GM18951 (cell line): ENCODE data around the gene DPH3.

Source experiments
- POLR2A ChIP-seq: IDR thresholded peaks from 4 replicates; pipeline ENCODE4 v1.6.1; 2011; ENCODE audit warnings: mild to moderate bottlenecking; ENCODE audit not compliant: insufficient read length, insufficient read depth; ENCODE audit errors: extremely low read depth
- in situ Hi-C: fragments of 300-500 bp; cut with MboI; formaldehyde crosslinking; loops from one replicate; pipeline ENCODE4 v1.12.0; 2022; ENCODE audit warnings: low sequenced_read_pairs, mixed read lengths, inconsistent platforms; ENCODE audit not compliant: unreplicated experiment

The DPH3 gene

GRCh38 chr3:16245609-16246008 lies 19.1 kb downstream of the DPH3 start:
- in situ Hi-C loops, result no loop called here
- TF ChIP-seq POLR2A, result no peak

GRCh38 chr3:16243706-16244490 lies 20.8 kb downstream of the DPH3 start:
- in situ Hi-C loops, result no loop called here
- TF ChIP-seq POLR2A, result no peak

GRCh38 chr3:16242177-16242576 lies 22.6 kb downstream of the DPH3 start:
- in situ Hi-C loops, result no loop called here
- TF ChIP-seq POLR2A, result no peak

GRCh38 chr3:16241225-16241624 lies 23.5 kb downstream of the DPH3 start:
- in situ Hi-C loops, result no loop called here
- TF ChIP-seq POLR2A, result no peak

- TF ChIP-seq POLR2A, result no peak
- in situ Hi-C loops, result no loop called here
Measured at GRCh38 chr3:16240229-16241023, 24.3 kb downstream of the DPH3 start.

- in situ Hi-C loops, result no loop called here
Measured at GRCh38 chr3:16239780-16240179, 25.0 kb downstream of the DPH3 start.

GRCh38 chr3:16239086-16239770 lies 25.5 kb downstream of the DPH3 start:
- in situ Hi-C loops, result no loop called here

More at GRCh38 chr3:16239780-16240179, 25.0 kb downstream of the DPH3 start:
- no peak for TF ChIP-seq POLR2A

GRCh38 chr3:16236856-16237393 lies 27.8 kb downstream of the DPH3 start:
- no peak for TF ChIP-seq POLR2A
- in situ Hi-C loops, result no loop called here

More at GRCh38 chr3:16239086-16239770, 25.5 kb downstream of the DPH3 start:
- no peak for TF ChIP-seq POLR2A

GRCh38 chr3:16236030-16236639 lies 28.6 kb downstream of the DPH3 start:
- in situ Hi-C loops, result no loop called here

GRCh38 chr3:16234281-16234680 lies 30.5 kb downstream of the DPH3 start:
- in situ Hi-C loops, result no loop called here
- no peak for TF ChIP-seq POLR2A

More at GRCh38 chr3:16236030-16236639, 28.6 kb downstream of the DPH3 start:
- no peak for TF ChIP-seq POLR2A

GRCh38 chr3:16233806-16234205 lies 30.9 kb downstream of the DPH3 start:
- in situ Hi-C loops, result no loop called here
- TF ChIP-seq POLR2A, result no peak

GRCh38 chr3:16231983-16232382 lies 32.8 kb downstream of the DPH3 start:
- in situ Hi-C loops, result no loop called here
- TF ChIP-seq POLR2A, result no peak

- in situ Hi-C loops, result no loop called here
- TF ChIP-seq POLR2A, result no peak
Measured at GRCh38 chr3:16229681-16230080, 35.1 kb downstream of the DPH3 start.

GRCh38 chr3:16227566-16227965 lies 37.2 kb downstream of the DPH3 start:
- in situ Hi-C loops, result no loop called here
- no peak for TF ChIP-seq POLR2A
